Cardiac fibroblast (primary cell): ENCODE results near the gene PTPRT.

ENCODE experiments used
- DNase-seq, 2 donors: peaks; one replicate each; pipeline versions ENCODE4 v3.0.0 to v3.0.0-alpha.2; 2010; ENCODE audit warnings: low read depth in 2 of 2
- H3K4me3 ChIP-seq, 2 donors: replicated peaks in 1 of 2; 1 replicate in 1 of 2; 2 replicates in 1 of 2; pipeline ENCODE4 v1.5.1; 2011; ENCODE audit warnings: low read depth in 2 of 2, low read length in 2 of 2, mild to moderate bottlenecking in 2 of 2, moderate library complexity in 1 of 2
- TF ChIP-seq, protein P1 (sequence below): IDR thresholded peaks from one replicate; pipeline ENCODE4 v1.5.1; 2011; ENCODE audit warnings: low read depth, mild to moderate bottlenecking, low read length, inconsistent platforms

The PTPRT gene

DNA sequence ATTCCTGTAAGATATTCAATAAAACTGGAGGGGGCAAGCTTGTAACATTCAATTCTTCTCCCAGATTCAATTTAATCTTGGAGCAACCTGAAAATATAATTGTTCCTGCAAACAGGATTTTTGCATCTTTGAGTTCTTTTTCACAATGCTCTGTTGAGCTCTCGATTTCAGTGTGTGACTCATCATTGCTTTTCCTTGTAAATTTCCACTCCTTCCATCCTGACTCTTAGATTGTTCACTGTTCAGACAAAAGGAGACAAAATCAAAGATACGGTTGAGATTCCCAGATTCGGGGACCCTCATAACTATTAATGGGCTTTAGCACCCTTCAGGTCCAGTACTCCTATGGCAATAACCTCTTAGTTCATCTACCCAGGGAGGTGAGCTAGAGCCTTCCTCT lies 999.6 kb downstream of the PTPRT start:
- DNase-seq = no peak
- H3K4me3 ChIP-seq = no peak overlapping the region
- TF ChIP-seq, protein P1, sequence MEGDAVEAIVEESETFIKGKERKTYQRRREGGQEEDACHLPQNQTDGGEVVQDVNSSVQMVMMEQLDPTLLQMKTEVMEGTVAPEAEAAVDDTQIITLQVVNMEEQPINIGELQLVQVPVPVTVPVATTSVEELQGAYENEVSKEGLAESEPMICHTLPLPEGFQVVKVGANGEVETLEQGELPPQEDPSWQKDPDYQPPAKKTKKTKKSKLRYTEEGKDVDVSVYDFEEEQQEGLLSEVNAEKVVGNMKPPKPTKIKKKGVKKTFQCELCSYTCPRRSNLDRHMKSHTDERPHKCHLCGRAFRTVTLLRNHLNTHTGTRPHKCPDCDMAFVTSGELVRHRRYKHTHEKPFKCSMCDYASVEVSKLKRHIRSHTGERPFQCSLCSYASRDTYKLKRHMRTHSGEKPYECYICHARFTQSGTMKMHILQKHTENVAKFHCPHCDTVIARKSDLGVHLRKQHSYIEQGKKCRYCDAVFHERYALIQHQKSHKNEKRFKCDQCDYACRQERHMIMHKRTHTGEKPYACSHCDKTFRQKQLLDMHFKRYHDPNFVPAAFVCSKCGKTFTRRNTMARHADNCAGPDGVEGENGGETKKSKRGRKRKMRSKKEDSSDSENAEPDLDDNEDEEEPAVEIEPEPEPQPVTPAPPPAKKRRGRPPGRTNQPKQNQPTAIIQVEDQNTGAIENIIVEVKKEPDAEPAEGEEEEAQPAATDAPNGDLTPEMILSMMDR = no peak

- no peak overlapping the region for H3K4me3 ChIP-seq
- TF ChIP-seq, protein P1 = no peak
- DNase-seq = no peak
Measured at GRCh38 chr20:42186337-42186736, 1003.4 kb downstream of the PTPRT start.

- H3K4me3 ChIP-seq = no peak overlapping the region
- no peak for DNase-seq
- TF ChIP-seq, protein P1 = no peak
Measured at GRCh38 chr20:42183147-42183546, 1006.6 kb downstream of the PTPRT start.

DNA sequence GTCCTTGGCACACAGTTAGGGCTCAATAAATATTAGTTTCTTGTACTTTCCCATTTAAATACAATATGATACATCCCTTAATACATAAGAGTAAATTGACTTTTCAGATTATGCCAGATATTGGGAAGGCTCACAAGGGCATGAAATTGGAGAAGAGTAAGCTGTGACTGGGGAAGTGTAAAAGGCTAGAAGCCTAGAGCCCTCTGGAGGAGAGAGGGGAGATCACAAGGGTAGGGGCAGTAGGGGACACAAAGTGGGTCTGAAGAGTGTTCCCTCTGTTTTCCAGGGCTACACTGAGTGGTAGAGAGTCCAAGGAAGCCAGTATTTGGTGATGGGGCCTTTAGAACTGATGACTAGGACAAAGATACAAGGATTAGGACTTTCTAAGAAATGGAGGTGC lies 1008.6 kb downstream of the PTPRT start:
- TF ChIP-seq, protein P1 = no peak
- H3K4me3 ChIP-seq = no peak overlapping the region

GRCh38 chr20:42179768-42180167 lies 1009.9 kb downstream of the PTPRT start:
- no peak overlapping the region for H3K4me3 ChIP-seq
- TF ChIP-seq, protein P1 = no peak
- peak in 1 of 2 donors; percentile 18 for DNase-seq

More for the DNA sequence above, 1008.6 kb downstream of the PTPRT start:
- DNase-seq = no peak

GRCh38 chr20:42173440-42173839 lies 1016.3 kb downstream of the PTPRT start:
- TF ChIP-seq, protein P1 = no peak
- DNase-seq = no peak

GRCh38 chr20:42164121-42164890 lies 1025.4 kb downstream of the PTPRT start:
- H3K4me3 ChIP-seq = no peak overlapping the region
- TF ChIP-seq, protein P1 = no peak
- no peak for DNase-seq

More at GRCh38 chr20:42173440-42173839, 1016.3 kb downstream of the PTPRT start:
- no peak overlapping the region for H3K4me3 ChIP-seq
